GM12878 (cell line): ENCODE results near the gene CETP. TPM values are rescaled to one million over a fixed set of nuclear protein-coding genes. Genes with fewer than 3 reads are reported as not detected.

Experiments
- ATF7 ChIP-seq: fragments of 450-650 bp; IDR thresholded peaks from 2 replicates; pipeline ENCODE4 v1.6.1; 2016; ENCODE audit warnings: low read depth, mild to moderate bottlenecking
- DPF2 ChIP-seq: fragments of 450-650 bp; IDR thresholded peaks from 2 replicates; pipeline ENCODE4 v1.6.1; 2017; ENCODE audit warnings: mild to moderate bottlenecking
- GABPA ChIP-seq: IDR thresholded peaks from 2 replicates; pipeline ENCODE4 v1.6.1; 2014; ENCODE audit warnings: antibody characterized with exemption, low read depth, mild to moderate bottlenecking, inconsistent platforms
- HDAC6 ChIP-seq: fragments of 200-600 bp; sonication (generic); IDR thresholded peaks from one replicate; pipeline ENCODE4 v1.8.0; 2017; ENCODE audit warnings: antibody characterized with exemption; ENCODE audit not compliant: unreplicated experiment
- IKZF2 ChIP-seq, 2 experiments: fragments of 450-650 bp; IDR thresholded peaks; 2 replicates each; pipeline ENCODE4 v1.6.1; 2017; ENCODE audit warnings: mild to moderate bottlenecking in 2 of 2, moderate library complexity in 2 of 2
- MEF2B ChIP-seq: fragments of 450-650 bp; IDR thresholded peaks from 2 replicates; pipeline ENCODE4 v1.6.1; 2018; ENCODE audit warnings: mild to moderate bottlenecking, moderate library complexity; ENCODE audit not compliant: partially characterized antibody, poor library complexity, severe bottlenecking
- NBN ChIP-seq: fragments of 450-650 bp; IDR thresholded peaks from 2 replicates; pipeline ENCODE4 v1.6.1; 2016
- NR2C1 ChIP-seq: fragments of 450-650 bp; IDR thresholded peaks from 2 replicates; pipeline ENCODE4 v1.6.1; 2017; ENCODE audit warnings: antibody characterized with exemption, mild to moderate bottlenecking, moderate library complexity
- PAX8 ChIP-seq: fragments of 450-650 bp; IDR thresholded peaks from 2 replicates; pipeline ENCODE4 v1.6.1; 2017; ENCODE audit warnings: mild to moderate bottlenecking, moderate library complexity
- PKNOX1 ChIP-seq: fragments of 450-650 bp; IDR thresholded peaks from 2 replicates; pipeline ENCODE4 v1.6.1; 2016; ENCODE audit warnings: mild to moderate bottlenecking
- POU2F2 ChIP-seq: IDR thresholded peaks from 3 replicates; pipeline ENCODE4 v1.6.1; 2011; ENCODE audit warnings: low read depth, mild to moderate bottlenecking, low read length, borderline replicate concordance
- SMC3 ChIP-seq: IDR thresholded peaks from 2 replicates; pipeline ENCODE4 v1.6.1; 2011; ENCODE audit warnings: low read length, improper control_type of control experiment, borderline replicate concordance
- SP1 ChIP-seq: IDR thresholded peaks from one replicate; pipeline ENCODE4 v1.6.1; 2011; ENCODE audit warnings: low read depth, low read length
- SUPT20H ChIP-seq: IDR thresholded peaks from 2 replicates; pipeline ENCODE4 v1.6.1; 2011; ENCODE audit warnings: low read depth, mild to moderate bottlenecking, low read length, moderate library complexity, borderline replicate concordance; ENCODE audit not compliant: control insufficient read depth
- SUZ12 ChIP-seq: fragments of 200-600 bp; sonication (generic); IDR thresholded peaks from one replicate; pipeline ENCODE4 v1.6.1; 2018; ENCODE audit warnings: antibody characterized with exemption, mild to moderate bottlenecking; ENCODE audit not compliant: unreplicated experiment
- TAF1 ChIP-seq: IDR thresholded peaks from 2 replicates; pipeline ENCODE4 v1.6.1; 2011; ENCODE audit warnings: mild to moderate bottlenecking, low read depth, low read length, borderline replicate concordance
- USF1 ChIP-seq: IDR thresholded peaks from 2 replicates; pipeline ENCODE4 v1.6.1; 2011; ENCODE audit warnings: borderline replicate concordance, low read depth, mild to moderate bottlenecking, moderate library complexity, mixed read lengths, low read length; ENCODE audit not compliant: insufficient read depth; ENCODE audit errors: extremely low read length
- ZBTB11 ChIP-seq: fragments of 450-650 bp; formaldehyde crosslinking; IDR thresholded peaks from 2 replicates; pipeline ENCODE4 v1.5.0; 2022; ENCODE audit warnings: mild to moderate bottlenecking, missing genetic modification characterization
- ZNF24 ChIP-seq: fragments of 450-650 bp; IDR thresholded peaks from 2 replicates; pipeline ENCODE4 v1.6.1; 2017; ENCODE audit warnings: antibody characterized with exemption, mild to moderate bottlenecking
- ZNF274 ChIP-seq: IDR thresholded peaks from one replicate; pipeline ENCODE4 v1.8.0; 2011; ENCODE audit not compliant: insufficient read length, insufficient read depth
- polyA plus RNA-seq, 11 experiments: library from polyadenylated mRNA; depleted of rRNA in 4 of 11; unstranded in 6 of 11; stranded (reverse) in 5 of 11; fragments of >200 nt; fragmentation: Nextera tagmentation in 4 of 11; fragmentation: Illumina TruSeq in 1 of 11; extraction: Ambion mirVana in 4 of 11; extraction: Trizol in 1 of 11; gene quantifications; 1 replicate in 1 of 11; 2 replicates in 10 of 11; pipeline versions ENCODE4 v1.2.1 to v1.2.3, GENCODE V29; 2011 to 2016; ENCODE audit warnings: inconsistent platforms in 2 of 11, missing spikeins in 2 of 11, low read depth in 1 of 11
- total RNA-seq, 4 experiments: library from RNA; depleted of rRNA in 3 of 4; stranded (reverse); fragments of >200 nt in 3 of 4; fragmentation: Illumina TruSeq in 1 of 4; extraction: Trizol in 1 of 4; gene quantifications; 2 replicates each; pipeline versions ENCODE4 v1.2.1 to v1.2.3, GENCODE V29; 2013 to 2021
- TF ChIP-seq, protein P1 (sequence below): fragments of 450-650 bp; IDR thresholded peaks from 2 replicates; pipeline ENCODE4 v1.6.1; 2017; ENCODE audit warnings: antibody characterized with exemption, mild to moderate bottlenecking, moderate library complexity

Gene CETP
- total and polyA plus RNA-seq, 10 of the 15 experiments (the other 5 are each of a cell fraction or from before 2014, with no cell fraction given), result 1.2 to 6.4 (median 2.1) TPM

- TF ChIP-seq ZBTB11 (CRISPR knock-in tag), result no peak
- TF ChIP-seq SUPT20H, result no peak
- TF ChIP-seq, protein P1, sequence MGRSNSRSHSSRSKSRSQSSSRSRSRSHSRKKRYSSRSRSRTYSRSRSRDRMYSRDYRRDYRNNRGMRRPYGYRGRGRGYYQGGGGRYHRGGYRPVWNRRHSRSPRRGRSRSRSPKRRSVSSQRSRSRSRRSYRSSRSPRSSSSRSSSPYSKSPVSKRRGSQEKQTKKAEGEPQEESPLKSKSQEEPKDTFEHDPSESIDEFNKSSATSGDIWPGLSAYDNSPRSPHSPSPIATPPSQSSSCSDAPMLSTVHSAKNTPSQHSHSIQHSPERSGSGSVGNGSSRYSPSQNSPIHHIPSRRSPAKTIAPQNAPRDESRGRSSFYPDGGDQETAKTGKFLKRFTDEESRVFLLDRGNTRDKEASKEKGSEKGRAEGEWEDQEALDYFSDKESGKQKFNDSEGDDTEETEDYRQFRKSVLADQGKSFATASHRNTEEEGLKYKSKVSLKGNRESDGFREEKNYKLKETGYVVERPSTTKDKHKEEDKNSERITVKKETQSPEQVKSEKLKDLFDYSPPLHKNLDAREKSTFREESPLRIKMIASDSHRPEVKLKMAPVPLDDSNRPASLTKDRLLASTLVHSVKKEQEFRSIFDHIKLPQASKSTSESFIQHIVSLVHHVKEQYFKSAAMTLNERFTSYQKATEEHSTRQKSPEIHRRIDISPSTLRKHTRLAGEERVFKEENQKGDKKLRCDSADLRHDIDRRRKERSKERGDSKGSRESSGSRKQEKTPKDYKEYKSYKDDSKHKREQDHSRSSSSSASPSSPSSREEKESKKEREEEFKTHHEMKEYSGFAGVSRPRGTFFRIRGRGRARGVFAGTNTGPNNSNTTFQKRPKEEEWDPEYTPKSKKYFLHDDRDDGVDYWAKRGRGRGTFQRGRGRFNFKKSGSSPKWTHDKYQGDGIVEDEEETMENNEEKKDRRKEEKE, result no peak
- TF ChIP-seq ATF7, result no peak
- TF ChIP-seq GABPA, result no peak
- TF ChIP-seq ZNF24, result peak; percentile 57; the same call in 1 of the 2 replicates
- no peak for TF ChIP-seq HDAC6
- no peak for TF ChIP-seq ZNF274
- no peak for TF ChIP-seq POU2F2
- TF ChIP-seq DPF2, result peak; percentile 41; the same call in 1 of the 2 replicates
- peak; percentile 44 for TF ChIP-seq MEF2B
- no peak for TF ChIP-seq USF1
- TF ChIP-seq NBN, result no peak
- no peak for TF ChIP-seq PAX8
- TF ChIP-seq SP1, result no peak
- TF ChIP-seq NR2C1, result peak; percentile 35; the same call in 1 of the 2 replicates
- TF ChIP-seq SUZ12, result no peak
- TF ChIP-seq TAF1, result no peak
- TF ChIP-seq SMC3, result no peak
- TF ChIP-seq PKNOX1, result 0 out of 2 replicates have a peak, but pooled peaks have one; percentile 11
- no peak for TF ChIP-seq IKZF2 (IDR thresholded peaks at IDR 0.05)
These were observed 10.9 kb downstream of the CETP start (continued) for GRCh38 chr16:56972403-56973293.
